HepG2 (cell line): Measurements from ENCODE around the gene ARHGEF11. TPM values are rescaled to one million over a fixed set of nuclear protein-coding genes. Genes with fewer than 3 reads are reported as not detected.

Source experiments
- ARID5B ChIP-seq: IDR thresholded peaks from 2 replicates; pipeline ENCODE4 v1.4.0; 2020; ENCODE audit warnings: mild to moderate bottlenecking, missing genetic modification reagents
- MED1 ChIP-seq: sonication (generic); formaldehyde crosslinking; IDR thresholded peaks from 2 replicates; pipeline ENCODE4 v1.4.0; 2020; ENCODE audit warnings: missing genetic modification reagents
- RAD21 ChIP-seq: fragments of 450-650 bp; formaldehyde crosslinking; IDR thresholded peaks from 2 replicates; pipeline ENCODE4 v1.5.0; 2020; ENCODE audit warnings: mild to moderate bottlenecking
- REPIN1 ChIP-seq: sonication (generic); formaldehyde crosslinking; IDR thresholded peaks from 2 replicates; pipeline ENCODE4 v1.8.0; 2022; ENCODE audit warnings: missing genetic modification reagents, low read depth, mild to moderate bottlenecking, borderline replicate concordance
- SOX5 ChIP-seq: IDR thresholded peaks from 2 replicates; pipeline ENCODE4 v1.6.1; 2016; ENCODE audit warnings: borderline replicate concordance
- ZBTB46 ChIP-seq: sonication (generic); formaldehyde crosslinking; IDR thresholded peaks from 2 replicates; pipeline ENCODE4 v1.4.0; 2020; ENCODE audit warnings: mild to moderate bottlenecking, missing genetic modification reagents, borderline replicate concordance
- ZFYVE20 ChIP-seq: sonication (generic); formaldehyde crosslinking; IDR thresholded peaks from 2 replicates; pipeline ENCODE4 v1.8.0; 2023; ENCODE audit warnings: low read depth, mild to moderate bottlenecking, moderate library complexity, missing genetic modification reagents, borderline replicate concordance
- ZMYM3 ChIP-seq: sonication (generic); formaldehyde crosslinking; IDR thresholded peaks from 2 replicates; pipeline ENCODE4 v1.5.1; 2020; ENCODE audit warnings: mild to moderate bottlenecking, missing genetic modification reagents
- ZNF256 ChIP-seq: sonication (generic); formaldehyde crosslinking; conservative IDR thresholded peaks from 2 replicates; pipeline ENCODE4 v1.4.0; 2020; ENCODE audit warnings: missing genetic modification reagents
- ZNF687 ChIP-seq: sonication (generic); formaldehyde crosslinking; IDR thresholded peaks from 2 replicates; pipeline ENCODE4 v1.5.1; 2020; ENCODE audit warnings: mild to moderate bottlenecking, missing genetic modification reagents, moderate library complexity
- ZNF75D ChIP-seq: sonication (generic); formaldehyde crosslinking; IDR thresholded peaks from 2 replicates; pipeline ENCODE4 v1.8.1; 2023; ENCODE audit warnings: missing genetic modification reagents, mild to moderate bottlenecking, borderline replicate concordance
- polyA plus RNA-seq, 8 experiments: library from polyadenylated mRNA; depleted of rRNA in 3 of 8; stranded (reverse) in 7 of 8; unstranded in 1 of 8; fragments of >200 nt; fragmentation: Illumina TruSeq in 4 of 8; extraction: Trizol in 4 of 8; gene quantifications; 2 replicates each; pipeline versions ENCODE4 v1.2.1 to v1.2.3, GENCODE V29; 2011 to 2016; ENCODE audit warnings: low read depth in 4 of 8, missing spikeins in 1 of 8, mixed read lengths in 1 of 8; ENCODE audit not compliant: insufficient read depth in 1 of 8
- total RNA-seq, 5 experiments: library from RNA; depleted of rRNA; stranded (reverse); fragments of >200 nt; fragmentation: Illumina TruSeq; extraction: Trizol; gene quantifications; 2 replicates each; pipeline ENCODE4 v1.2.3, GENCODE V29; 2016; ENCODE audit warnings: low read depth in 1 of 5
- TF ChIP-seq, protein P1 (sequence below): sonication (generic); formaldehyde crosslinking; IDR thresholded peaks from 2 replicates; pipeline ENCODE4 v1.5.0; 2020; ENCODE audit warnings: mild to moderate bottlenecking, missing genetic modification reagents
- TF ChIP-seq, protein P2 (sequence below): IDR thresholded peaks from 2 replicates; pipeline ENCODE4 v1.6.1; 2012; ENCODE audit warnings: inconsistent platforms

The ARHGEF11 gene
- total and polyA plus RNA-seq, 2 of the 13 experiments (the other 11 are each of a cell fraction or from before 2014, with no cell fraction given) = 16.5 to 21.2 TPM

- TF ChIP-seq ZNF687 (CRISPR knock-in tag) (peak; percentile 80), REPIN1 (CRISPR knock-in tag) (peak; percentile 57; the same call in 1 of the 2 replicates), ZBTB46 (CRISPR knock-in tag) (no peak), ZNF75D (CRISPR knock-in tag) (no peak), ZNF256 (CRISPR knock-in tag) (no peak), ZMYM3 (no peak), RAD21 (CRISPR knock-in tag) (peak; percentile 71), MED1 (CRISPR knock-in tag) (no peak), ZFYVE20 (CRISPR knock-in tag) (no peak), SOX5 (CRISPR knock-in tag) (0 out of 2 replicates have a peak, but pooled peaks have one; percentile 8), ARID5B (CRISPR knock-in tag) (peak; percentile 42)
- TF ChIP-seq, protein P1, sequence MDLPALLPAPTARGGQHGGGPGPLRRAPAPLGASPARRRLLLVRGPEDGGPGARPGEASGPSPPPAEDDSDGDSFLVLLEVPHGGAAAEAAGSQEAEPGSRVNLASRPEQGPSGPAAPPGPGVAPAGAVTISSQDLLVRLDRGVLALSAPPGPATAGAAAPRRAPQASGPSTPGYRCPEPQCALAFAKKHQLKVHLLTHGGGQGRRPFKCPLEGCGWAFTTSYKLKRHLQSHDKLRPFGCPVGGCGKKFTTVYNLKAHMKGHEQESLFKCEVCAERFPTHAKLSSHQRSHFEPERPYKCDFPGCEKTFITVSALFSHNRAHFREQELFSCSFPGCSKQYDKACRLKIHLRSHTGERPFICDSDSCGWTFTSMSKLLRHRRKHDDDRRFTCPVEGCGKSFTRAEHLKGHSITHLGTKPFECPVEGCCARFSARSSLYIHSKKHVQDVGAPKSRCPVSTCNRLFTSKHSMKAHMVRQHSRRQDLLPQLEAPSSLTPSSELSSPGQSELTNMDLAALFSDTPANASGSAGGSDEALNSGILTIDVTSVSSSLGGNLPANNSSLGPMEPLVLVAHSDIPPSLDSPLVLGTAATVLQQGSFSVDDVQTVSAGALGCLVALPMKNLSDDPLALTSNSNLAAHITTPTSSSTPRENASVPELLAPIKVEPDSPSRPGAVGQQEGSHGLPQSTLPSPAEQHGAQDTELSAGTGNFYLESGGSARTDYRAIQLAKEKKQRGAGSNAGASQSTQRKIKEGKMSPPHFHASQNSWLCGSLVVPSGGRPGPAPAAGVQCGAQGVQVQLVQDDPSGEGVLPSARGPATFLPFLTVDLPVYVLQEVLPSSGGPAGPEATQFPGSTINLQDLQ (CRISPR knock-in tag) = no peak
- TF ChIP-seq, protein P2, sequence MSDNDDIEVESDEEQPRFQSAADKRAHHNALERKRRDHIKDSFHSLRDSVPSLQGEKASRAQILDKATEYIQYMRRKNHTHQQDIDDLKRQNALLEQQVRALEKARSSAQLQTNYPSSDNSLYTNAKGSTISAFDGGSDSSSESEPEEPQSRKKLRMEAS = peak; percentile 36
Observed at GRCh38 chr1:157073944-157074685, 28.6 kb upstream of the ARHGEF11 start (continued).
